Heart right ventricle (tissue), 16 donors: ENCODE results near the gene CACNG3. TPM values are rescaled to one million over a fixed set of nuclear protein-coding genes. Genes with fewer than 3 reads are reported as not detected.
"Not testable (repeated sequence)": the region's sequence is repeated elsewhere in the genome, so short reads cannot be mapped to it uniquely, and the experiment has no call there.

Source experiments
- ATAC-seq, 8 donors: fragments of 200-7000 bp; cut with Tn5 transposase; one replicate each; pipeline ENCODE4 v1.9.1; 2020; ENCODE audit warnings: mild to moderate bottlenecking in 8 of 8, moderate library complexity in 8 of 8, moderate number of reproducible peaks in 1 of 8
- DNase-seq, 2 donors: peaks; one replicate each; pipeline ENCODE4 v3.0.0-alpha.2; 2020
- H3K27ac ChIP-seq, 10 donors: fragments of 200-600 bp; sonication (generic) in 2 of 10; one replicate each; pipeline versions ENCODE4 v1.5.0 to v1.8.0; 2020 to 2022; ENCODE audit warnings: mild to moderate bottlenecking in 3 of 10
- H3K27me3 ChIP-seq, 7 donors: fragments of 200-600 bp; one replicate each; pipeline ENCODE4 v1.8.0; 2021 to 2022; ENCODE audit warnings: mild to moderate bottlenecking in 2 of 7
- H3K36me3 ChIP-seq, 9 donors: fragments of 200-600 bp; sonication (generic) in 1 of 9; one replicate each; pipeline versions ENCODE4 v1.5.0 to v1.8.0; 2020 to 2022; ENCODE audit warnings: mild to moderate bottlenecking in 2 of 9
- H3K4me1 ChIP-seq, 9 donors: fragments of 200-600 bp; sonication (generic) in 1 of 9; one replicate each; pipeline versions ENCODE4 v1.5.0 to v1.8.0; 2020 to 2022; ENCODE audit warnings: mild to moderate bottlenecking in 4 of 9
- H3K4me3 ChIP-seq, 10 donors: fragments of 200-600 bp; sonication (generic) in 2 of 10; one replicate each; pipeline versions ENCODE4 v1.5.0 to v1.8.0; 2020 to 2022; ENCODE audit warnings: mild to moderate bottlenecking in 7 of 10, moderate library complexity in 2 of 10
- H3K9me3 ChIP-seq, 11 donors: fragments of 200-600 bp in 10 of 11; sonication (generic) in 2 of 11; one replicate each; pipeline versions ENCODE4 v1.5.0 to v1.8.0; 2013 to 2022; ENCODE audit warnings: mild to moderate bottlenecking in 2 of 11, control low read depth in 1 of 11, moderate library complexity in 1 of 11
- WGBS, 2 donors: extraction: QIAGEN DNeasy Blood & Tissue Kit; methylation state at CpG; one replicate each; pipeline ENCODE4 v1.1.7; 2013; ENCODE audit warnings: inconsistent platforms in 1 of 2; 5-methylcytosine and 5-hydroxymethylcytosine counted together
- intact Hi-C, 10 donors: fragments of 100-400 bp; cut with DNase I; formaldehyde crosslinking; loops; one replicate each; pipeline versions ENCODE4 v1.11.1 to v1.14.2; 2022
- polyA plus RNA-seq, 2 donors: library from polyadenylated mRNA; stranded (reverse); fragments of 200-250 nt; gene quantifications; one replicate each; pipeline ENCODE4 v1.2.3, GENCODE V29; 2013
- total RNA-seq, 10 donors: library from RNA; stranded (reverse); fragmentation: NEBNext Ultra II Directional in 3 of 10; extraction: Animal tissue kit (Norgen Biotek cat#: 25700) in 3 of 10; gene quantifications; one replicate each; pipeline versions ENCODE4 v1.2.1 to v1.2.4, GENCODE V29; 2021 to 2023
- TF ChIP-seq, protein P1 (sequence below), 9 donors: fragments of 200-600 bp; sonication (generic) in 2 of 9; IDR thresholded peaks; one replicate each; pipeline versions ENCODE4 v1.5.0 to v1.8.0; 2021 to 2022; ENCODE audit warnings: antibody characterized with exemption in 9 of 9, mild to moderate bottlenecking in 5 of 9, moderate library complexity in 1 of 9
- donor health status: Arrhythmogenic right ventricular cardiomyopathy.
- donor health status: ischemic (EF 13 %, LVEDD 7.1; RV severe dilation, severe dysfunction).
- donor health status: healthy with polysubstance abuse.
- donor health status: DM: no; HTN: yes; CAD: no.
- donor health status: DM: no; HTN: no; CAD: no.
- donor health status: ischemic (EF 25% LVEDD 6.9; RV normal size, moderate dysfunction).
- donor health status: ischemic (EF 25% LVEDD 5.7; RV mildly dilated, moderate dysfunction).
- donor health status: healthy.
- donor health status: DM: yes; HTN: yes; CAD: no.
- donor health status: Ischemic cardiomyopathy.
- donor health status: ischemic (EF 35%, LVEDD 5.7; RV mildly dilated, moderate dysfunction).
- donor health status: nonischemic (EF 11% LVEDD 7.7; RV severe dilation, severe dysfunction).
- donor health status: DM: yes; HTN: yes; CAD: no.
- donor health status: PGD.
- donor health status: ischemic (EF 29% LVEDD 5.4; RV normal size, mild dysfunction).
- donor health status: nonischemic (EF 23%, LVEDD 6.1; RV moderate dilation, normal function).

The CACNG3 gene
- total and polyA plus RNA-seq, 12 donors: not detected

DNA sequence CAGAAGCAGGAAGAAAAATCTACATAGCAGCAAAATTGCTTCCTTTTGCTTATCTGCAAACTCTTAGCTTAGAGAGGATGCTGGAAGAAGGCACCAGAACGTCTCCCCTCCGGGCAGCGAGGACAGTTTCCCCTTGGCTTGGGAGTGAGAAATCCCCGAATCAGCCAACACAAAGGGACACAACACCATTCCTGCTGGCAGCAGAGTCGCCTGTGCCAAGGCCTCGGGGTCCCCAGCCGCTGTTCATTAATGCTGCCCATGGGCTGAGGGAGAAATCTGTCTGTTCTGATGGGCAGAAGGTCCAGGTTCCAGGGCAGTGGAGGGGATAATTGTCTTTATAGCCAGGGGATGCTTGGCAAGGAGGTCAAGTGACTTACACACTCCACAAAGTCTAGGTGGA, 38.0 kb downstream of the CACNG3 start:
- TF ChIP-seq, protein P1, sequence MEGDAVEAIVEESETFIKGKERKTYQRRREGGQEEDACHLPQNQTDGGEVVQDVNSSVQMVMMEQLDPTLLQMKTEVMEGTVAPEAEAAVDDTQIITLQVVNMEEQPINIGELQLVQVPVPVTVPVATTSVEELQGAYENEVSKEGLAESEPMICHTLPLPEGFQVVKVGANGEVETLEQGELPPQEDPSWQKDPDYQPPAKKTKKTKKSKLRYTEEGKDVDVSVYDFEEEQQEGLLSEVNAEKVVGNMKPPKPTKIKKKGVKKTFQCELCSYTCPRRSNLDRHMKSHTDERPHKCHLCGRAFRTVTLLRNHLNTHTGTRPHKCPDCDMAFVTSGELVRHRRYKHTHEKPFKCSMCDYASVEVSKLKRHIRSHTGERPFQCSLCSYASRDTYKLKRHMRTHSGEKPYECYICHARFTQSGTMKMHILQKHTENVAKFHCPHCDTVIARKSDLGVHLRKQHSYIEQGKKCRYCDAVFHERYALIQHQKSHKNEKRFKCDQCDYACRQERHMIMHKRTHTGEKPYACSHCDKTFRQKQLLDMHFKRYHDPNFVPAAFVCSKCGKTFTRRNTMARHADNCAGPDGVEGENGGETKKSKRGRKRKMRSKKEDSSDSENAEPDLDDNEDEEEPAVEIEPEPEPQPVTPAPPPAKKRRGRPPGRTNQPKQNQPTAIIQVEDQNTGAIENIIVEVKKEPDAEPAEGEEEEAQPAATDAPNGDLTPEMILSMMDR (IDR thresholded peaks at IDR 0.05): no peak
- intact Hi-C loops: no loop called here
- H3K36me3 ChIP-seq: no peaks in the 10 kb centered on the region
- peaks cover 0 to 3% (median 0%) of the 10 kb centered on the region in 11 donors for H3K9me3 ChIP-seq
- no peak overlapping the region for H3K27ac ChIP-seq
- no peaks in the 10 kb centered on the region for H3K4me1 ChIP-seq
- peaks cover 0 to 56% (median 16%) of the 10 kb centered on the region in 7 donors for H3K27me3 ChIP-seq
- no peak overlapping the region for H3K4me3 ChIP-seq
- DNase-seq: no peak
- ATAC-seq: no peak
- 61 to 67% methylated on average over 7 of the region's 7 CpGs for WGBS, 2 donors

DNA sequence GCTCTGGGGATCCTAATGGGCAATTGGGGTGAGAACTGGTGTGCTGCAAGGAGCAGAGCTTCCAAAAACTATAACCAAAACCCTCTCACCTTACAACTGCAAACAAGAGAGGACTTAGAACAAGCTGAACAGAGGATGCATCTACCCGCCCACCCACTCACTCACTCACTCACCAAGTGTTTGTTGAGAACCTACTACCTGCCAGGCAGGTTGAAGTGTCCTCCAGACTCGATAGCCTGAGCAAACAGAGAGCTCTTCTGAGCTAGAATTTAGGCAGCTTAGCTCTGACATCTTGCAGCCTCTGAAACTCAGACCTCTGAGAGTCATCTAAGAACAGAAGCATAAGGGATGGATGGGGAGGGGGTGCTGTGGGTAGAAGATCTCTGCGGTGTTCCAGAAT, 41.2 kb downstream of the CACNG3 start:
- WGBS, 2 donors: 54 to 61% methylated on average over 3 of the region's 3 CpGs
- Histone ChIP-seq H3K27me3 (peaks cover 0 to 42% (median 3%) of the 10 kb centered on the region in 7 donors), H3K9me3 (peaks cover 0 to 8% (median 0%) of the 10 kb centered on the region in 11 donors), H3K4me3 (no peak overlapping the region), H3K36me3 (no peaks in the 10 kb centered on the region), H3K4me1 (no peaks in the 10 kb centered on the region), H3K27ac (no peak overlapping the region)
- TF ChIP-seq, protein P1 (IDR thresholded peaks at IDR 0.05): no peak
- DNase-seq (no peak), ATAC-seq (no peak)
- intact Hi-C loops: no loop called here

DNA sequence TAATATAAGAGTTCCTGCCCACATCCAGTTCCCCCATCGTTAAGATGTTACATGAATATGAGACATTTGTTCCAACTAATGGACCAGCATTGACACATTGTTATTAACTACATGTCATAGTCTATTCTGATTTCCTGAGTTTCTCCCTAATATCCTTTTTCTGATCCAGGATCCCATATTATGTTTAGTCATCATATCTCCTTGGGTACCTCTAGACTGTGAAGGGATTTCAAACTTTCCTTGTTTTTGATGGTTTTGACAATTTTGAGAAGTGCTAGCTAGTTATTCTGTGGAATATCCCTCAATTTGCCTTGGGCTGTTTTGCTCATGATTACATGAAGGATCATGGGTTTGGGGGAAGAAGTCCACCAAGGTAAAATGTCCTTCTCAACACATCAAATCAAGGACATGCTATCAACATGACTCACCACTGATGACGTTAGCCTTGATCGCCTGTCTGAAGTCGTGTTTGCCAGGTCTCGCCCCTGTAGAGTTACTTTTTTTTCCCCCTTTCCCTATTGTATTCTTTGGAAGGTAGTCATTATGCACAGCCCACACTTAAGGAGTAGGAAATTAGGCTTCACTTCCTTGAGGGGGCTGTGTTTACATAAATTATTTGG, 42.5 kb downstream of the CACNG3 start:
- no peak for DNase-seq
- TF ChIP-seq, protein P1 (IDR thresholded peaks at IDR 0.05): no peak
- Histone ChIP-seq H3K36me3 (no peaks in the 10 kb centered on the region), H3K27ac (no peak overlapping the region), H3K27me3 (peaks cover 0 to 31% (median 6%) of the 10 kb centered on the region in 7 donors), H3K4me1 (no peaks in the 10 kb centered on the region), H3K4me3 (no peak overlapping the region), H3K9me3 (peaks cover 0 to 8% (median 0%) of the 10 kb centered on the region in 11 donors)
- 64 to 71% methylated on average over 5 of the region's 5 CpGs for WGBS, 2 donors
- intact Hi-C loops: no loop called here
- ATAC-seq: no peak

- H3K27ac ChIP-seq, DNase-seq, H3K4me1 ChIP-seq, intact Hi-C loops, H3K36me3 ChIP-seq, H3K4me3 ChIP-seq, H3K9me3 ChIP-seq, ATAC-seq: not testable (repeated sequence)
- WGBS, 2 donors: 86 to 94% methylated on average over 6 of the region's 6 CpGs
- H3K27me3 ChIP-seq: peaks cover 0 to 21% (median 13%) of the 10 kb centered on the region in 7 donors
Measured at GRCh38 chr16:24300750-24301149, 44.6 kb downstream of the CACNG3 start.

DNA sequence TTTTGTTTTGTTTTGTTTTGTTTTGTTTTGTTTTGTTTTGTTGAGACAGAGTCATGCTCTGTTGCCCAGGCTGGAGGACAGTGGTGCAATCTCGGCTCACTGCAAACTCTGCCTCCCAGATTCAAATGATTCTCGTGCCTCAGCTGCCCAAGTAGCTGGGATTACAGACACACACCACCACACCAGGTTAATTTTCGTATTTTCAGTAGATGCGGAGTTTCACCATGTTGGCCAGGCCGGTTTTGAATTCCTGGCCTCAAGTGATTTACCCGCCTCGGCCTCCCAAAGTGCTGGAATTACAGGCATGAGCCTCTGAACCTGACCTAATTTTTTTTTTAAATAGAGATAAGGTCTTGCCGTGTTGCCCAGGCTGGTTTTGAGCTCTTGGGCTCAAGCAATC, 46.5 kb downstream of the CACNG3 start:
- peaks cover 0 to 20% (median 15%) of the 10 kb centered on the region in 7 donors for H3K27me3 ChIP-seq
- DNase-seq (no peak), ATAC-seq (no peak)
- H3K9me3 ChIP-seq: peaks cover 0 to 8% (median 0%) of the 10 kb centered on the region in 11 donors
- no peaks in the 10 kb centered on the region for H3K36me3 ChIP-seq
- no peak overlapping the region for H3K27ac ChIP-seq
- no peak overlapping the region for H3K4me3 ChIP-seq
- no peaks in the 10 kb centered on the region for H3K4me1 ChIP-seq
- 72 to 77% methylated on average over 8 of the region's 8 CpGs for WGBS, 2 donors
- TF ChIP-seq, protein P1 (IDR thresholded peaks at IDR 0.05): no peak
- intact Hi-C loops: no loop called here
